Vagina (tissue), 2 donors: ENCODE results near the gene PCDHB10.

Experiments
- CTCF ChIP-seq, 3 experiments: fragments of 450-650 bp in 2 of 3; fragments of 200-600 bp in 1 of 3; sonication (generic) in 1 of 3; IDR thresholded peaks; one replicate each; pipeline ENCODE4 v1.5.1; 2017 to 2019; ENCODE audit warnings: antibody characterized with exemption in 3 of 3, mild to moderate bottlenecking in 2 of 3, moderate library complexity in 2 of 3
- POLR2A ChIP-seq, 2 donors: fragments of 450-650 bp; IDR thresholded peaks; one replicate each; pipeline ENCODE4 v1.6.1; 2017; ENCODE audit warnings: antibody characterized with exemption in 2 of 2, mild to moderate bottlenecking in 2 of 2, moderate library complexity in 2 of 2
- POLR2AphosphoS5 ChIP-seq, 2 donors: sonication (generic); formaldehyde crosslinking; IDR thresholded peaks; one replicate each; pipeline ENCODE4 v1.9.0; 2017; ENCODE audit warnings: antibody characterized with exemption in 2 of 2, mild to moderate bottlenecking in 2 of 2, low read depth in 1 of 2; ENCODE audit not compliant: insufficient read depth in 1 of 2

GRCh38 chr5:141180313-141180712 lies 11.8 kb upstream of the PCDHB10 start:
- TF ChIP-seq CTCF (IDR thresholded peaks at IDR 0.05) (no peak), POLR2A (IDR thresholded peaks at IDR 0.05) (no peak), POLR2AphosphoS5 (IDR thresholded peaks at IDR 0.05; ENCODE audit: insufficient read depth in 1 of 2, low read depth in 1 of 2) (no peak)
